NCI-H345 (cell line): Measurements from ENCODE around the gene TMEM143.
"Not testable (repeated sequence)": the region's sequence is repeated elsewhere in the genome, so short reads cannot be mapped to it uniquely, and the experiment has no call there.

Experiments used
- DNase-seq: peaks from one replicate; lab custom pipeline; 2025; lab: John Stamatoyannopoulos, UW

Gene TMEM143

DNA sequence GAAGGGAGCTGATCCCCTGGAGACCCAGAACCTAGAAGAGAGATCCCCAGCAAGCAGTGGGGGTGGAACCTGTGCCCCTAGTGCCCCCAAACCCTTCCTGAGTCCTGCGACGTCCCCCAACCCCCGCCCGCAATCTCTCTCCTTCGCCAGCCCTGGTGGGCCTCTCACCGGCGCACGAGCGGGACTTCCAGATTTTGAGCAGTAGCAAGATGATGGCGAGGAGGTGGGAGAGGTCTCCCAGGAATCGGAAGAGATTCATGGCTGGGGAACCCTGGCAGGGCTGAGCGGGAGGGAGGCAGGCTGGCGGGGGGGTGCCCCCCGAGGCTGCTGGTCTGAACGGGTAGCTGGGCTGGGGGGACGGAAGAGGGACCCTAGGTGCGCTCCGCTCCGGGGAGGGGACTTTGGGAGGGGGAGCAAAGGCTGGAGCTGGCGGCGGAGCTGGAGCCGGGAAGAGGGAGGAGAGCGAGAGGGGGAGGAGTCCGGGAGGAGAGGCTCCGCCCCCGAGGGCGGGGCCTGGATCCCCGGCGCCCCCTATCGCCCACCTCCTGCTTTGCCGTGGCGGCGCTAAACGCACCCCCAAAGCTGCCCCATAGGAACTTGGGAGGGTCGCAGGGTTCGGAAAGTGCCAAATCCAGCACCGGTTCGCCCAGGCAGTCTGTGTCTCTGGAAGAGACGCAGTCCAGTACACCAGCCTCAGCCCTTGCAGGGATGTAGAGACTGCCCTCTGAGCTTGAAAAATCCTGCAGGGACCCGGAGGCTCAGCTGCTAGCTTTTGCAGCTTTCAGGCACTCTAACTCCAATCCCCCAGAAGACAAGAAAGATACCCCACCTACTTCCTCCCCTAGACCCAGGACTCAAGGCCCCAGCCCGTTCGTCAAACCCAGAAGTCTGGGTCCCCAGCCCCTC is 27.6 kb upstream of the TMEM143 start, which contains the start of gene KDELR1:
TSS of gene KDELR1 (minus strand) at position 452 of the 906 bp plus-strand sequence. CDS start at position 259, 193 bp downstream.
- peak; percentile 56 for DNase-seq

- DNase-seq = peak; percentile 28
Measured at GRCh38 chr19:48390188-48391099, 26.7 kb upstream of the TMEM143 start.

DNA sequence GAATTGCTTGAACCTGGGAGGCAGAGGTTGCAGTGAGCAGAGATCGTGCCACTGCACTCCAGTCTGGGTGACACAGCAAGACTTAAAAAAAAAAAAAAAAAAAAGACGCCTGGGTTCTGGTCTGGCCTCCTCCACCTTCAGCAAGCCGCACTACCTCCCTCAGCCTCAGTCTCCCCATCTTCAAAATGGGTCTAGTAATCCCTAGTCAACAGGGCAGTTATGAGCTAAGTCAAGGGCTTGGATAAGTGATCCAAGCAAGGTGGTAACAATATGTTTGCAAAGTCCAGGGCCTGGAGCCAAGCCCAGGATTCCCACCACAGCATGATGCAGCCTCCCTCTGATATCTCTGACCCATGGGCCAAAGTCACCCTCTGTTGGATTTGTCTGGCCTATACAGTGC is 23.2 kb upstream of the TMEM143 start:
- DNase-seq = no peak

DNA sequence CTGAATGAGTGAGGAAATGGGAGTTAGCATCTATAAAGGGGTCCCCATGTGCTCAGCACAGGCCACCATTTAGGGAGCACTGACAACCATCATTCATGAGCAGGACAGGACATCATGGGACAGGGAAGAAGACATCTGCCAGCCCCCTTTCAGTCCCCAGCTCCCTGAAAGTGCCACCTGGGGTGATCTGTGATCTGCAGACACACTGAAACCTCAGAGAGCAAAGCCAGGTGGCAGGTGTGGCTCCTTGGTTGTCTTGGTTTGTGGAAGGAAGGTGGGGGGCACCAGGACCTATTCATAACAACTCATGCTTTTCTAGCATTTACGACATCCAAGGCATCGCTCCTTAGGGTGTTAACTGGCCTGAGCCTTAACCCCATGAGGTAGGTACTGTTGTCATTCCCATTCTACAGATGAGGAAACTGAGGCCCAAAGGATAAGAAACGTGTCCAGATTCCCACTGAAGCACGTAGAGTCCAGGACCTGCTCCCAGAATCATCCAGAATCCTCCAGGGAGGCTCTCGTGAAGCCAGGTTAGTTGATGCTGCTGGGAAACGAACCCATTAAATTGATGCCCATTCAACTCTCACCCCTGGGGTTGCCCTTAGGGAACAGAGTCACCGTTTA is 21.8 kb upstream of the TMEM143 start:
- DNase-seq = no peak

DNA sequence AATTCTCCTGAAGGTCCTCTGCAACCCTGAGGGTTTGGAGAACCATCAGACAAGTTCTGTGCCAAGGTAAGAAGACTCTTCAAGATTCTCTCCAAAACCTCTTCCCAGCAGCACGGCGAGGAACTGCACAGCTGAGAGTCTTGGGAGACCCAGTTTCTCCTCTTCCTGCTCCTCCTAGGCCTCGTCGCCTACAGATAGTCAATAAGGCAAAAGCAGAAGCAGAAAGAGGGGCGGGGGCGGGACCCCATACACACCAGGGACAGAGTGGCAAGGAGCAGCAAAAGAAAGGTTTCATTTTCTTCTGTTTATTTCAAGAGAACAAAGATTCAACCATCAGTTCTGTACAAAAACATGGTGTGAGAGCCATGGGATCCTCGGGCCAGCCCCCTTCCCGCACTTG is 18.5 kb upstream of the TMEM143 start:
- DNase-seq = no peak

GRCh38 chr19:48381178-48381950 is 17.6 kb upstream of the TMEM143 start:
- DNase-seq = no peak

DNA sequence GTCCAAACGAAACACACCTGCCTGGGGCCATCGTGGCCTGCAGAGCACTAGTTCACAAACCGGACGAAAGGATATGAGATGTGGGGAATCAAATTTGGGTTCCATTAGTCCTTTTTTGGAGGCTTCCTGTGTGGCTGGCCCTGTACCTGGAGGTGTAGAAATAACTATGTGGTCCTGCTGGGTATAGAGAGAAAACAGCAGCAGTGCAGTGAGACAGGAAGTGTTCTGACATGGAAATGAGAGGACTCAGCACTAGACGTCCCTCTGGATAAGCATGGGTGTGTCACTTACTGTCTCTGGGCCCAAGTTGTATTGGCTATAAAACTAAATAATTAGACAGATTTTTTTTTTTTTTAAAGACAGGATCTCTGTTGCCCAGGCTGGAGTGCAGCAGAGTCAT is 15.3 kb upstream of the TMEM143 start:
- no peak for DNase-seq

DNA sequence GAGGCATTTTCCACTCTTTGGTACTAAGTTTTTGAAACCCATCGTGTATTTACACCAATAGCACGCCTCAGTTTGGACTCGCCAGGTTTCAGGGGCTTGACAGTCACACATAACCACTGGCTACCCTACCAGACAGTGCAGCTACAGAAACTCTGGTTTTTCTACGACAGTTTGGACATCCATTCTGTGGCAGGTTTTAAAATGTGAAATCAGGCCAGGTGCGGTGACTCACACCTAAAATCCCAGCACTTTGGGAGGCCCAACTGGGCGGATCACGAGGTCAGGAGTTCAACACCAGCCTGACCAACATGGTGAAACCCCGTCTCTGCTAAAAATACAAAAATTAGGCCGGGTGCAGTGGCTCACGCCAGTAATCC is 14.4 kb upstream of the TMEM143 start:
- no peak for DNase-seq

DNA sequence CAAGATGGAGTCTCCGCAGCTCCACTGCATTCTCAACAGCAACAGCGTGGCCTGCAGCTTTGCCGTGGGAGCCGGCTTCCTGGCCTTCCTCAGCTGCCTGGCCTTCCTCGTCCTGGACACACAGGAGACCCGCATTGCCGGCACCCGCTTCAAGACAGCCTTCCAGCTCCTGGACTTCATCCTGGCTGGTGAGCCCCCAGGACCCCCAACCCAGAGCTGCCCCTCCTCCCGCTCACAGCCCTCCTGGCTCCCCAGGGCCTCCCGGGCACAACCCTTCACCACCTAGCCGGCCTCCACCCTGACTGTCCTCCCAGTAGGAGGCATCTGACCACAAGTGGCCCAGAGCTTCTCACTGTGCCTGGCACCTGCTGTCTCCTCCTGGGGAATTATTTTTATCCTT is 9.8 kb upstream of the TMEM143 start:
- no peak for DNase-seq

GRCh38 chr19:48372904-48373303 is 9.2 kb upstream of the TMEM143 start:
- DNase-seq = peak; percentile 84

- DNase-seq = not testable (repeated sequence)
Measured at GRCh38 chr19:48371771-48372170, 8.0 kb upstream of the TMEM143 start.

GRCh38 chr19:48371367-48371766 is 7.6 kb upstream of the TMEM143 start:
- no peak for DNase-seq

DNA sequence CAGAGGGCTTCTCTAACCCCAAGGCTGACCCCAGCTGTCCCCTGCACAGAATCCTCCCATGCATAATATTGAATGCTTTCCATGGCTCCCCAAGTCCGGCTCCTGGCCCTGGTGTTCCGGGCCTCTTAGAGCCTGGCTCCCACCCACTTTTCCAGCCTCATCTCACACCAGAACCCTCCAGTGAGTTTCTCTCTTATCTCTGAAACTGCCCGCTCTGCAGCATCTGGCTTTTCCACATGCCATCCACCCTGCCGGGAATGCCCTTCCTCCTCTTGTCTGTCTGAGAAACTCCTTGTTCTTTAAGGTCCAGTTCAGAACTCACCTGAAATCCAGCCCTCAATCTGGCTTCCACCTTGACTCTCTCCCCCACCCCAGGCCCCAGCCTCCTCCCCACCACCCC is 7.2 kb upstream of the TMEM143 start:
- no peak for DNase-seq

- DNase-seq = peak; percentile 5
Measured at GRCh38 chr19:48368936-48369335, 5.2 kb upstream of the TMEM143 start.

GRCh38 chr19:48367855-48368254 is 4.1 kb upstream of the TMEM143 start:
- DNase-seq = no peak

DNA sequence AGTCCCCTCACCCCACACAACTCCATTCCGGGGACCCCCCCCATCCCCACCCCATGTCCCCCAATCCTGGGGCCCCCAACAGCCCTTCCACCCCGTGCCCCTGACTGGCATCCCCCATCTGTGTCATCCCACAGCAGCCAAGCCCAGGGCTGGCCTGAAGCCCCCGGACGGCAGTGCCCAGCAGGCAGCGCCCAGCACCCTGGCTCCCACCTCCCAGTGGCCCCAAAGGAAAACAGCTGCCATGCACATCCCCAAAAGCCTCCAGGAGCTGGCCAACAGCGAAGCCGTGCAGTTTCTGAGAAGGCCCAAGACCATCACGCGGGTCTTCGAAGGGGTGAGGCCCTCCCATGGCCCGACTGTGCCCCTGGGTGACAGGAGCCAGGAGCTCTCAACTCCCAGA is 1.9 kb upstream of the TMEM143 start:
- DNase-seq = no peak

GRCh38 chr19:48364598-48365348 is 1.0 kb upstream of the TMEM143 start:
- DNase-seq = no peak

DNA sequence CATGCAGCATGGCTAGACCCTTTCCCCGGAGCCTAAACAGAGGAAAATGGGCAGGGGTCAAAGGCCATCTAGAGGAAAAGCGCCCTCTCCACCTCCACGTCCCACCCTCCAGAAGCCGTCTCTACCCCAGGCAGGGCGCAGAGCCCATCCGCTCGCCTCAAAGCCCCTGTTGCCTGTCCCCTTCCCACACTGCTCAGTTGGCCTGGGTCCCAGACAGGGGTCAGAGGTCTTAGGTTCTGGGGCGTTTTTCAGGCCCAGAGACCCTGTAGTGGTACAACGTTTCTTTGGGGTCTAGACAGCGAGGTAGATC is 285 bp downstream of the TMEM143 start:
- no peak for DNase-seq

- DNase-seq = peak; percentile 95
Measured at GRCh38 chr19:48362716-48363499, 832 bp downstream of the TMEM143 start.

- no peak for DNase-seq
Measured at GRCh38 chr19:48361912-48362311, 1.8 kb downstream of the TMEM143 start.
